Kidney (tissue), 14 donors: Measurements from ENCODE around the gene KIAA1755. TPM values are rescaled to one million over a fixed set of nuclear protein-coding genes. Genes with fewer than 3 reads are reported as not detected.

ENCODE experiments used
- DNase-seq, 5 donors: peaks; one replicate each; pipeline ENCODE4 v3.0.0-alpha.2; 2013 to 2020
- FAIRE-seq: peaks from 2 replicates; lab custom pipeline; 2012; peaks lifted over from hg19 to GRCh38; lab: Jason Lieb, UNC
- H3K27ac ChIP-seq, 2 donors: one replicate each; pipeline ENCODE4 v1.7.0; 2013; ENCODE audit warnings: low read depth in 2 of 2, low read length in 2 of 2, inconsistent platforms in 1 of 2
- H3K27me3 ChIP-seq: one replicate; pipeline ENCODE4 v1.7.1; 2013; ENCODE audit warnings: low read length, inconsistent platforms; ENCODE audit not compliant: control insufficient read depth, insufficient read depth
- H3K36me3 ChIP-seq, 3 donors: one replicate each; pipeline versions ENCODE4 v1.7.0 to v1.7.1; 2013; ENCODE audit warnings: low read length in 3 of 3, control low read depth in 1 of 3, inconsistent platforms in 1 of 3; ENCODE audit not compliant: insufficient read depth in 3 of 3, control insufficient read depth in 2 of 3
- H3K4me1 ChIP-seq, 3 donors: one replicate each; pipeline versions ENCODE4 v1.7.0 to v1.7.1; 2013; ENCODE audit warnings: low read length in 3 of 3, inconsistent platforms in 1 of 3, low read depth in 1 of 3; ENCODE audit not compliant: control insufficient read depth in 2 of 3, insufficient read depth in 2 of 3
- H3K4me3 ChIP-seq, 3 donors: one replicate each; pipeline versions ENCODE4 v1.7.0 to v1.8.1; 2013; ENCODE audit warnings: low read length in 3 of 3, control low read depth in 1 of 3, inconsistent platforms in 1 of 3
- H3K9ac ChIP-seq, 3 donors: one replicate each; pipeline versions ENCODE4 v1.7.0 to v1.7.1; 2013; ENCODE audit warnings: low read length in 3 of 3, control low read depth in 1 of 3, inconsistent platforms in 1 of 3
- H3K9me3 ChIP-seq, 3 donors: one replicate each; pipeline versions ENCODE4 v1.7.0 to v1.7.1; 2013; ENCODE audit warnings: low read length in 3 of 3, control low read depth in 1 of 3, inconsistent platforms in 1 of 3; ENCODE audit not compliant: control insufficient read depth in 2 of 3, insufficient read depth in 1 of 3
- CTCF ChIP-seq: IDR thresholded peaks from 3 replicates; pipeline ENCODE4 v1.5.1; 2012; ENCODE audit warnings: mild to moderate bottlenecking, moderate library complexity, borderline replicate concordance; ENCODE audit not compliant: insufficient read depth; ENCODE audit errors: extremely low read depth
- intact Hi-C: fragments of 100-400 bp; cut with DNase I; formaldehyde crosslinking; loops from one replicate; pipeline ENCODE4 v1.11.1; 2022
- polyA plus RNA-seq: library from polyadenylated mRNA; stranded (reverse); fragments of 350-450 nt; fragmentation: Illumina TruSeq; extraction: RNeasy Lipid Tissue Mini Kit (QIAGEN cat#74804); gene quantifications from one replicate; pipeline ENCODE4 v1.2.3, GENCODE V29; 2014; ENCODE audit warnings: low read depth, low replicate concordance; ENCODE audit not compliant: insufficient read depth
- total RNA-seq: library from RNA; stranded (reverse); fragmentation: NEBNext Ultra II Directional; extraction: Animal tissue kit (Norgen Biotek cat#: 25700); gene quantifications from one replicate; pipeline ENCODE4 v1.2.1, GENCODE V29; 2021
- donor health status: control.
- donor health status: control.
- donor health status: control.
- donor health status: control.
- donor health status: control.
- donor health status: DM: yes; HTN: yes; CAD: no.
- donor health status: Normal renal cell carcinoma (clear cell type).

The KIAA1755 gene
- total and polyA plus RNA-seq, 2 donors from 2014 or later: 1.5 to 5.1 TPM

GRCh38 chr20:38304845-38305447 lies 44.4 kb upstream of the KIAA1755 start:
- no peaks in the 10 kb centered on the region for H3K36me3 ChIP-seq
- DNase-seq (no peak), FAIRE-seq (no peak)
- H3K9ac ChIP-seq: no peak overlapping the region
- no peak overlapping the region for H3K4me3 ChIP-seq
- intact Hi-C loops: no loop called here
- H3K27me3 ChIP-seq: no peaks in the 10 kb centered on the region
- H3K27ac ChIP-seq: no peak overlapping the region
- no peaks in the 10 kb centered on the region for H3K4me1 ChIP-seq
- peak; percentile 21 for TF ChIP-seq CTCF
- no peaks in the 10 kb centered on the region for H3K9me3 ChIP-seq

- Histone ChIP-seq H3K9me3 (no peaks in the 10 kb centered on the region), H3K36me3 (no peaks in the 10 kb centered on the region), H3K4me3 (no peak within 1 kb of the TSS), H3K27me3 (no peaks in the 10 kb centered on the region), H3K9ac (no peak within 1 kb of the TSS), H3K27ac (no peak within 1 kb of the TSS), H3K4me1 (no peaks in the 10 kb centered on the region)
- intact Hi-C loops: no loop called here
- DNase-seq (peak in 1 of 5 donors; percentile 15), FAIRE-seq (no peak)
- no peak for TF ChIP-seq CTCF
Observed at GRCh38 chr20:38303908-38304379, 43.4 kb upstream of the KIAA1755 start, which contains the start of gene BPI. Gene BPI (plus strand): TSS chr20:38304156. CDS start chr20:38304224, 68 bp downstream.

- Histone ChIP-seq H3K27me3 (no peaks in the 10 kb centered on the region), H3K4me1 (no peaks in the 10 kb centered on the region), H3K9ac (no peak overlapping the region), H3K9me3 (no peaks in the 10 kb centered on the region), H3K27ac (no peak overlapping the region), H3K4me3 (no peak overlapping the region), H3K36me3 (no peaks in the 10 kb centered on the region)
- DNase-seq (no peak), FAIRE-seq (no peak)
- intact Hi-C loops: no loop called here
- TF ChIP-seq CTCF: no peak
Observed at GRCh38 chr20:38302786-38303185, 42.3 kb upstream of the KIAA1755 start.
